GM19023 (cell line): Measurements from ENCODE around the gene SBK2.

Experiments used
- ATAC-seq: cut with Tn5 transposase; IDR thresholded peaks from one replicate; pipeline ENCODE4 v1.9.1; 2021; ENCODE audit warnings: mild to moderate bottlenecking, moderate library complexity; ENCODE audit not compliant: unreplicated experiment

SBK2 gene

DNA sequence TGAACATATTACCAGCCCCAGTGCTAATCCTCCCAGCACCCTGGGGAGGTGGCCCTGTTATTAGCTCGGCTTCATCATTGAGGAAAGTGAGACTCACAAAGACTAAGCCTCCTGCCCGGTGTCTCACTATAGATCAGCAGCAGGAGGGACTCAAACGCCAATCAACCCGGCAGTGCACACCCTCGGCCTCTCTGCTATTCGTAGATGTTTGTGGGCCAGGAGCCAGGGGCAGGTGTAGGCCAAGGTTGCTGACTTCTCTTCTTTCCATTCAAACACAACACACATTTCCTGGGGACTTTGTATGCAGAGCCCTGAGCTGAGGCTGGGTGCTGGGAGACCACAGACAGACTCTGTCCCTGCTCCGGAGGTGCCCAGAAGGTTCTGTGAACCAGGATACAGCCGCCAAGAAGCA is 17.8 kb upstream of the SBK2 start:
- ATAC-seq: no peak

DNA sequence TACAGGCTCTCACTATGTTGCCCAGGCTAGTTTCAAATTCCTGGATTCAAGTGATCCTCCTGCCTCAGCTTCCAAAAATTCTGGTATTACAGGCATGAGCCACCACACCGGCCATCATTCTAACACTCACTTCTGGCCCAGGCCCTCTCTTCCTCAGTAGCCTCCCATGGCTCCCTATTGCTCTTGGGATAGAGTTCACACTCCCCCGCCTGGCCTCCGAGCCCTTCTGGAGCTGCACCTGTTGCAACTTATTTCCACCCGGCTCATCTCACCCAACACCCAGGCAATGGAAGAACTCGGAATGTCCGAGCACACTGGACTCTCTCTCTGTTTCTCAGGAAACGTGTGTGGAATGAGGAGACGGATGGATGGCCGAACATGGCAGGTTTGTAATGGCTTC is 17.4 kb upstream of the SBK2 start:
- no peak for ATAC-seq

DNA sequence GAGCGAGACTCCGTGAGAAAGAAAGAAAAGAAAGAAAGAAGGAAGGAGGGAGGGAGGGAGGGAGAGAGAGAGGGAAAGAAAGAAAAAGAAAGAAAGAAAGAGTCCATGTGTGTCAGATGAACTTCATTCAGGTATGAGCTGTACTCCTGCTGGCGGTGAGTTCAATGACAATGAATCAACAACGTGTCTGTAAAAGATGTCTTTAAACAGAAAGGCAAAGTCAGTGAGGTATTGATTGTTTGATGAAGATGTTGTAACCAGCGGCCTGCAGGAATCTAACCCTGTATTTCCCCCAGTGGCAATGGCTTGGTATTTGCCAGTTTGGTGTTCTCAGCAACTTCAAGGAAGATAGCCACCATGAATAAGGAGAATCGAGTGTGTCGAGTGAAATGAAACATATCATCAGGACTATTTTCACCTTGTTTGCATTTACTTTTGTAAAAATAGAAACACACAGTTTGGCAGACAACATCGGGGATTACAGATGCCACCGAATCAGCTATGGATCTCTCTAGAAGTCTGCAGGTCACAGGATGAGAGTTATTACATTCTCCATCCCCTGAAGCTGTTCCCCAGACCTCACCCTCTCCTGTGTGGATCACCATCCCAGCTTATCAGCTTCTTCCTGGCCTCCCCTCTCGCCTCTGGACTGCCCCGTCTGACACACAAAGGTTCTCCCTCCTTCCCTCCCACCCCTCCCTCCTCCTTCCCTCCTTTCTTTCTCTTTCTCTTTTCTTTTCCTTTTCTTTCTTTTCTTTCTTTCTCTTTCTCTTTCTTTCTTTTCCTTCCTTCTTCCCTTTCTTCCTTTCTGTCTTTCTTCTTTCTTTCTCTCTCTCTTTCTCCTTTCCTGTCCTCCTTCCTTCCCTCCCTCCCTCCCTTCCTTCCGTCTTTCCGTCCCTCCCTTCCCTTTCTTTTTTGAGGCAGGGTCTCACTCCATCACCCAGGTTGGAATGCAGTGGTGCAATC is 16.6 kb upstream of the SBK2 start:
- no peak for ATAC-seq

DNA sequence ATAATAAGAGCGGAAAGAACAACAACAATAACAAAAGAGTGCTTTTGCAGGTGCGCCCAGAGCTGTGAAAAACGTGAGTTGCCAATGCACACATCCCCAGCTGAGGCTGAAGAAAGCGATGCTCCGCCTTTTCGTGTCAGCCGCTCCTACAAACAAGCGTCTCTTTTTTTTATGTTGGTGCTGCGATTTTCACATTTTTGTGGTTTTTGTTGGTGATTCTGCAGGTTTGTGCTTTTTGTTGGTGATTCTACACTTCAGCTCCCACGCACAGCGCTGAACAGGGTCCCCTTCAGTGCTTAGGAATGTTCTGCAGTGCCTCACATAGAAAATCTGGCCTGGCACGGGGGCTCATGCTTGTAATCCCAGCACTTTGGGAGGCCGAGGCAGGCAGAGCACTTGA is 15.7 kb upstream of the SBK2 start:
- ATAC-seq: no peak

DNA sequence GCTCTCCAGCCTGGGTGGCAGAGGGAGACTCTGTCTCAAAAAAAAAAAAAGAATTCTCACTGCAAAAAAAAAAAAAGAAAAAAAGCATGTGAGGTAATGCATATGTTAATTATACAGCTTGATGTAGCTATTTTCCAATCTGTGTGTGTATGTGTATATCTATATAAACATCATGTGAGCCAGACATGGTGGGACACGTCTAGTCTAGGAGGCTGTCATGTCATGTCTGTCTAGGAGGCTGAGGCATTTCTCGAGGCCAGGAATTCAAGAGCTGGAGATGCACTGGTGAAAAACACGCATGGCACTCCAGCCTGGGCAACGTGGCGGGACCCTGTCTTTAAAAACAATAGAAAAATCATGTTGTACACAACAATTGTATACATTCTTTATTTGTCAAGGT is 15.3 kb upstream of the SBK2 start:
- no peak for ATAC-seq

DNA sequence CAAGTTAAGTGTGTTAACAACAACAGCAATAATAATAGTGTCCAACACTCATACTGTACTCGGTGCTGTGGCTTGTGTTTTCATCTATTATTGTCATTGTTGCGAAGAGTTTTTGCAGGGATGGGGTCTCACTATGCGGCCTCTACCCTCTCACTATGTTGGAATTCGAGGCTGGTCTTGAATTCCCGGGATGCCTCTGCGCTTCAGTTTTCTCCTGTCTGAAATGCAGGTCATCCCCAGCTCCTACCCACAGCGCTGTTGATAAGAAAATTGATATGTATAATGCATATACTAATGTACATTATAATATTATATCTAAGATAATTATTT is 13.4 kb upstream of the SBK2 start:
- no peak for ATAC-seq

DNA sequence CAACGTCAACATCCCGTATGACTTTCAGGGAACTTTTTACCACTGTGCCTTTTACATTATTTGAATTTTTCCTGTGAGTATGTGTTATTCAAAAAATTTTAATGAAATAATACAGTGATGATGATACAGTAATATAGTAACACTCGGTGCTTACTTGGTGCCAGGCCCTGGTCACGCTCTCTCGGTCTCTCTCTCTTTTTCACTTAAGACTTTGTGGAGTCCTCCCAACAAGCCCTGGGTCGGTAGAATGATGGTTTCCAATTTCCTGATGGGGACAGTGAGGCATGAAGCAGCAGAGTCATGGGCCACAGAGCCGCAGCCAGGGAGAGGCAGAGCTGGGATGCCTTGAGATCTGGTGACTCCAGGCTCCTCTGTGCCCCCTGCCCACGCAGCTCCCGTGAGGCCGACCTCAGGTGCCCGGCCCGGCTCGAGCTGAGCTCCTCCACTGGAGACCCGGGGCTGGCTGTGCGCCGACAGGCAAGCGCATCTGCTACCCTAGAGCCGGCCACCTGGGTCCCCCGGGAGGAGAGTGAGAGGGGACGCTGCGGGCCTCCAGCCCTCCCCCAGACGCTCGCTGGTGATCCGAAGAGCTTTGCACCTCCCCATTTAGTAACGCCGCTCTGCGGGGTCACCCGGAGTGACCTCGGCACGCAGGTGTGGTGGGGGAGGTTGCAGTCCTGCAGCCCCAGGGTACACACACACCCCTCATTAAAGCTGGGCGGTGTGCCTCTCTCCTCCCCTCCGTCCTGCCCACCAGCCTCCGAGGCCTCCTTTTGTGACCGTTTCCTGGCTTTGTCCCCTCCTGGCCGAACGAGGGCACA is 12.8 kb upstream of the SBK2 start:
- no peak for ATAC-seq

DNA sequence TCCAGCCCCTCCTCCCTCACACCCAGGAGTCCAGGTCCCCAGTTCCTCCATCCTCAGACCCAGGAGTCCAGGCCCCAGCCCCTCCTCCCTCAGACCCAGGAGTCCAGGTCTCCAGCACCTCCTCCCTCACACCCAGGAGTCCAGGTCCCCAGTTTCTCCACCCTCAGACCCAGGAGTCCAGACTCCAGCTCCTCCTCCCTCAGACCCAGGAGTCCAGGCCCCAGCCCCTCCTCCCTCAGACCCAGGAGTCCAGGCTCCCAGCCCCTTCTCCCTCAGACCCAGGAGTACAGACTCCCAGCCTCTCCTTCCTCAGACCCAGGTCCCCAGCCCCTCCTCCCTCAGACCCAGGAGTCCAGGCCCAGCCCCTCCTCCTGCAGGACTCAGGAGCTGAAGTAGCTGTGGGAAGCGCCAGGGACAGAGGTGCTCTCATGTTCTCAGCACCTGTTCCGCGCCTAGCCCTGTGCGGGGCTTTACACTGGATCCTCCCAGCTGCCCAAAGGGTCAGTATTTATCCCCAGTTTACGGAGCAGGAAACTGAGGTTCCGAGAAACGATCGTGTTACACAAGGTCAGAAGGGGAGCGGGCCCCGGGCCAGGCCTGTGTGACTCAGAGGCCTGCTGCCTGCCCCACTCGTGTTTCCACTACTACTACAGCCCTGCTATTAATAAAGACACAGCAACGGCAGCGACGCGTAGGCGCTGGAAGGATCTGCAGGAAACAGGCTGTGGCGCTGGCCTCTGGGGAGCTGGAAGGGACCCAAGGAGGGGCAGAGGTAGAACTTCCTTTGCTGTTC is 10.1 kb upstream of the SBK2 start:
- ATAC-seq: no peak

DNA sequence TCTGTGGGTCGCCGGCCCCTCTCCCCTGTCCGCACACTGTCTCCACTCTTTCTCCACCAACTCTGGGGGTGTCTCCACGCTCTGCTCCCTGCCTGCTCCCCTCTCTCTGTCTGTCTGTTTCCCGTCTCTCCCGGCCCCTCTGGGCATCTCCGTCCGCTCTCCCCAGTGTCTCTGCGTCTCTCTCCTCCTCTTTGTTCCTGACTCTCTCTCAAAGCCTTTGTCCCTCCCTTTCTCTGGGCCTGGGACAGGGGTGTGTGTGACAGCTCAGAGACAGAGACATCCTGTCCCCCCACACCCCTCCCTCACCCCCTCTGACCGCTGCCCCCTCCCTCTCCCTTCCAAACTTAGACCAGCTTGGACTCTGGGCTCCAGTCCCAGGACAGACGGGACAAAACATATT is 9.1 kb upstream of the SBK2 start:
- no peak for ATAC-seq

DNA sequence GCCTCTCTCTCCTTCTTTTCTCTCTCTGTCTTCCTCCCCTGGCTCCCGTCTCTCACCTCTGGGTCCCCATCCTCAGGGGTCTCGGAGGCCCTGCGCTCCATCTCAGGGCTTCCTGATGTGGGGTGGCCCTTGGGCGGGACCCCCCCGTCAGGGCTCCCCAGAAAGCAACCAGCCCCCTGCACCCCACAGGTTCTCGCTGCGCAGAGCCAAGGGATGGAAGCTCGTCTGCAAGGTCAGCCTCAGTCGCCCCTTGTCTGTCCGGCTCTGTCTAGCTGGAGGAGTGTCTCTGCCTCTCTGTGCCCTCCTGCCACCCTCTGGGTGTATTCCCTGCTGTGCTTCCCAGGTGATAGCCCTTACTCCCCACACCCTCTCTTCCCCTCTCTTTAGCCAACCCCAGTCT is 8.5 kb upstream of the SBK2 start, which contains the start of gene SBK3:
Gene SBK3, minus strand, starts transcription at position 101 of the 400 bp plus-strand sequence. Its CDS starts 0 bp downstream, at position 101.
- ATAC-seq: no peak

DNA sequence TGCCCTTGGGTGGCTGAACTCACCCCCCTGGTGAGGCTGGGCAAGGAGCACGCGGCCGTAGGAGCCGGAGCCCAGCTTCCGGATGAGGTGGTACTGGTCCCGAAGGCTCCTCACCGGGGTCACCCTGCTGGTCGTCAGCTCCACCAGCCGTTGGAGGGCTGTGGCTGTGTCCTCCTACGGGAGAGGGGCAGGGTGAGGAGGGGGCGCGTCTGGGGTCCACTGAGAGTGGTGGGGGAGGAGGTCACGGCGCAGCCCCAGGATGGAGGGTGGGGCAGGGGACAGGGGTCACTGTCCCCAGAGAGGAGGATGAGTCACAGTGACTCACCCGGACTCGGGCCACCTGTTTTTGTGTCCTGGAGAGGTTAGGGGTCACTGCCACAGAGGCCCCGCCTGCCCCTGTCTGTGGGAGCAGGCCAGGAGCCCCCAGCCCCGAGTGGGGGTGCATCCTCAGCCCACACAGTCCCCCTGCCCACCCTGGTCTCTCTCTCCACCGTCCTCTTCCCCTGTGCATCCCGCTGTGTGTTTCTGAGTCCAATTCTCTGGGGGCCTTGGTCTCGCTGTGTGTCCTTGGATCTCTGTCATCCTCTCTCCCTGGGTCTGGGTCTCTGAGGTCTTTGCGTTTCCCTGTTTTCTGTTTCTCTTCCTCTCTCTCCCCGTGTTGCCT is 8.0 kb upstream of the SBK2 start:
- ATAC-seq: no peak

DNA sequence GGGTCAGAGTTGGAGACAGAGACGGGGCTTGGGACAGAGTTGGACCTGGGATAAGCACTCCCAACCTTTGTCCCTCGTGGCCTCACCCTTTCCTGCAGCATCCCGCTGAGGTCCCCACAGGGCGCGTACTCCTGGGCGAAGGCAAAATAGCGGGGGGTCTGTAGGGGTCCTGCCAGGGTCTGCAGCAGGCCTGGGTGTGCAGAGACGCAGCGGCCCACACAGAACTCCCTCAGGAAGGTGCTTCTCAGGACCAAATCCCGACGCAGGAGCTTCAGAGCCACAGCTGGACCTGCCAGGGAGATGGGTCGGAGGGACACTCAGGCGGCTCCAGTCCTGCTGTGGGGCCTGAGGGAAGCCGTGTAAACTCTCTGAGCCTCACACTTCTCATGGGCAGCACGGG is 7.1 kb upstream of the SBK2 start:
- ATAC-seq: no peak

DNA sequence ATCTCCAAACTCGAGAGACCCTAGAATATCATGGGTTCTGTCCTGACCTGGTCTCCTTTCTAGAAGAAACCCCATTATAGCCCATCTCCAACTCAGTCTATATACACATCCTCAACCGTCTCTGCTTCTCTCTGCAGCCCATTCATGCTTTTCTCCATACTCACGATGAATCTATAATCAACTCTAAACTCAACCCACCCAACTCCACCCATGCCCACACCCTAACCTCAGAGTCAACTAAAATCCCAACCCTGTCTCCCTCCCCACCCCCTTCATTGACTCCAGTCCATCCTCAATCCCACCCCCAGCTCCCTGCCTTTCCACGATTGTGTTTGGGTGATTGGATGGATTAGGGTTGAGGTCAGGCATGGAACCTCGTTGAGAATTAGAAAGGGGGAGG is 6.6 kb upstream of the SBK2 start:
- ATAC-seq: no peak

DNA sequence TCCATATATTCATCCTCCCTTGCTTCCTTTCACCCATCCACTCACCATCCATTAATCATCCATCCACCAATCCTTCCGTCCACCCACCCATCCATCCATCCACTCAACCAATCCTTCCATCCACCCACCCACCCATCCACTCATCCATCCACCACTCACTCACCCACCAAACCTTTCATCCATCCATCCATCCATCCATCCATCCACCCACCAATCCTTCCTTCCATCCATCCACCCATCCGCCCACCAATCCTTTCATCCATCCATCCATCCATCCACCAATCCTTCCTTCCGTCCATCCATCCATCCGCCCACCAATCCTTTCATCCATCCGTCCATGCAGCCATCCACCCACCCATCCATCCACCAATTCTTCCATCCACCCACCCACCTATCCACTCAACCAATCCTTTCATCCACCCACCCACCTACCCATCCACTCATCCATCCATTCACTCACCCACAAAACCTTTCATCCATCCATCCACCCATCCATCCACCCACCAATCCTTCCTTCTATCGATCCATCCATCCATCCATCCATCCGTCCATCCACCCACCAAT is 5.4 kb upstream of the SBK2 start:
- ATAC-seq: no peak

DNA sequence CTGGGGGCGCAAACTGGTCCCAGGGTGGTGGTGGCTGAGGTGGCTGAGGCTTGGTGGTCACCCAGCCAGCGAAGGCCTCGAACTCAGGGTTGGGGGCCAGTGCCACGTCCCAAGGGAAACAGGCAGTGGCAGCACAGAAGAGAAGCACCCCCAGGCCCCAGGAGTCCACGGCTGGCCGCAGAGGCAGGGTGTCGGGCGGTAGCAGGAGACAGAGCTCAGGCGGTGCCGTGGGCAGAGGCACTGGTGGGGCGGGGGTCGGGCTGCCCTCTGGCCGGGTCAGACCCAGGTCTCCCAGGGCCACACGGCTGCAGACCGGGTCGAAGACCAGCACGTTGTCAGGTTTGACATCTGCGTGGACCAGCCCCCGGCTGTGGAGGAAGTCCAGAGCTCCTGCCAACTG is 4.2 kb upstream of the SBK2 start:
- no peak for ATAC-seq

DNA sequence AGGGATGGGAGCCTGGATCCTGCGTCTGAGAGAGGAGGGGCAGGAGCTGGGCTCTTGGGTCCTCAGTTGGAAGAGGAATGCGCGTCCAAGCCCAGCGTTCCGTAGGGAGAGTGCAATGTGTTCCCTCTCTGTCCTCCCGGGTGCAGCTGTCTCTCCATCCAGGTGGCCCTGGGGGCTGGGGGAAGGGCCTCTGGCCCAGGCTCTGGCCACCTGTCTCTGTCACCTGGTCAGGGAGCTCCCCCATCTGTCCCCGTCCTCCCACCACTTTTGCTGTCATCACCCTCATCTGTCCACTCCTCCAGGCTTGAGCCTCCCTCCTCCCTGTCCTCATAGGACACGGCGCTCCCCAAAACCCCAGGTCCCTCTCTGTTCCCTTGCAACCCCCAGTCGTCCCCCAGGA is 3.7 kb upstream of the SBK2 start:
- no peak for ATAC-seq

DNA sequence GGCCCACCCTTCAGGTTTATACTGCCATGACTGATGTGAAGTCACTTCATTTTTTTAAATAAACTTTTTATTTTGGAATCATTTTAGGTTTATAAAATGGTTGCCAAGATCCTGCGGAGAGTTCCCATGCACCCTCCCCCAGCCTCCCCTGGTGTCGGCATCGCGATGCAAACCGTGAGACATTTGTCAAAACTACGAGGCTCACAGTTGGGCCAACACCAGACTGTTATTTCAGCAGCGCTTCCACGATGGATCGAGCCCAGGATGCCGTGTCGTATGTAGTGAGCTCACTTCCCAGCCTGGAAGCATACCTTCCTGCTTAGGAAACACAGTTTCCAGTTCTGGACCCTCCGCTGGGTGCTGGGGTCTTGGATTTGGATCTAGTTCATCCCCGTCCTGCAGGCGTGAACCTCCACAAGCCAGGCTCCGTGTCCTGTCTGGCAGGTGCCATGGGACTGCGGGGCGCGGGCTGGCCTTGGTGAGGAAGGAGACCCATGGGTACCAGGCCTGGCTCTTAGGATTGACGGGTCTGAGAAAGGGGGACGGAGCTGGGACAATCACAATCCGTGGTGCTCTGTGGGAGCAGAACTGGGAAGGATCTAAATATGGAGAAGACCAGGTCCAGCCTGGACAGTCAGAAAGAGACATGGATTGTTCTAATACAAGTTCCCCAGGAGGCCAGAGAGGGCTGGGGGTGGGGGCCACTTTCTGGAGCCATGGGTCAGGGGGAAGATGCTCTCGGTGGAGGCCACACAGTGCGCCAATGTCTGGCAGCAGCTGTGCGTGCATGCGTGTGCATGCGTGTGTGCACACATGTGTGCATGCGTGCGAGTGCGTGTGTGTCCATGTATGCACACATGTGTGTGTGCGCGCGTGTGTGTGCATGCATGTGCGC is 2.4 kb upstream of the SBK2 start:
- ATAC-seq: no peak

DNA sequence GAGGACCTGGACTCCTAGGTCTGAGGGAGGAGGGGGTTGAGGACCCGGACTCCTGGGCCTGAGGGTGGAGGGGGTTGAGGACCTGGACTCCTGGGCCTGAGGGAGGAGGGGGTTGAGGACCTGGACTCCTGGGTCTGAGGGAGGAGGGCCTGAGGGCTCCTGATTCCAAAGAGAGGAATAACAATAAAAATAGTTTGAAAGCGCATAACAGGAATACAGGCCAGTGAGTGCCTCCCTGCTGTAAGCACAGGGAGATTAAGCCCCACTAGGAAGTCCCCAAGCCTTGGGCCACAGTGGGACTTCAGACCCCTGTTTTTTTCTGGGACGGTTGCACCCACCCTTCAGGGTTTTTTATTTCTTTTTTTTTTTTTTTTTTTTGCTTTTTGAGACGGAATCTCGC is 1.2 kb upstream of the SBK2 start:
- no peak for ATAC-seq

DNA sequence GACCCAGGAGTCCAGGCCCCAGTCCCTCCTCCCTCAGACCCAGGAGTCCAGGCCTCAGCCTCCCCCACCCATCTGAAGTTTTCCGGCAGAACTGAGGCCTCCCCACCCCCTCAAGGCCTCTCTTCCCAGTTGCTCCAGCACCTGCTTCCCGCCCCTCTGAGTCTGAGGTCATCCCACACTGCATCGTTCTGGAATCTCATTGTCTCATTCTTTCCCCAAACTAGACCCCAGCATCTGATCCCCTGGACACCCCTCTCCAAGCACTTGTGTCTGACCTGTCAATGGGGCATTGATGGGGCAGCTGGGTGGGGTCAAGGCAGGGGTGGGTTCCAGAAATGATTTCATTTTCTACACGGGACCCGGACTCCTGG is 793 bp upstream of the SBK2 start:
- ATAC-seq: no peak

DNA sequence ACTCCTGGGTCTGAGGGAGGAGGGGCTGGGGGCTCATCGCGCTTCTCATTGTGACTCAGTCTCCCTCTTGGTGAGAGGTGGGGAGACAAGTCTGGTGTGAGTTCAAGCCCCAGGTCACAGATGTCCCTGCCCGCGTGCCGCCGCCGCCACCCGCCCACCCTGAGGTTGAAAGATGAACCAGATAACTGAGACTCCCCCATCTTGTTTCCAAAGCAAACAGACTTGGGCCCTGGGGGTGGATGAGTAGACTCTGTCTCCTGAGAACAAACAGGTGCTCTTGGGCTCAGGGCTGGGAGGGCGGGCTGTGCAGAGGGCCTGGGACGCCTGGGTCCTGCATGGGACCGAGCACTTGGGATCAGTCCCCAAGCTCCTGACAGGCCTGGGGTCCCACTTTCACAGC is 567 bp downstream of the SBK2 start:
- ATAC-seq: no peak
